Measurements from ENCODE around the gene CDH4.

CDH4 gene

DNA sequence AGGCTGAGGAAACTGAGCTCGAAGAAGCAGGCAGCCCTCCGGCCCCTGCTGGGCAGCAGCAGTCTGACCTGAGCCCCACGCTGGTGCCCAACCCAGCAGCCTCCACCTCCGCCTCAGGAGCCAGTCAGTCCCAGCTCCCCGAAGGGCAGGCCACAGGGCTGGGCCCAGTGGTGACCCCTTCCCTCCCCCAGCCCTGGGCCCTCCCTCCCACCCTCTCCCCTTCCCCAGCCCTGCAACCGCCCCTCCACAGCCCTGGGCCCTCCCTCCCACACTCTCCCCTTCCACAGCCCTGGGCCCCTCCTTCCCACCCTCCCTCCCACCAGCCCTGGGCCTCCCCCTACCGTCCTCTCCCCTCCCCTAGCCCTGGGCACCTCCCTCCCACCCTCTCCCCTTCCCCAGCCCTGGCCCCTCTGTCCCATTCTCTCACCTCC, 698.6 kb downstream of the CDH4 start:
- TF ChIP-seq CTCF (IDR thresholded peaks at IDR 0.05; ENCODE audit: extremely low read depth, missing control alignments) = no peak
- DNase-seq (ENCODE audit: low spot score) = no peak

DNA sequence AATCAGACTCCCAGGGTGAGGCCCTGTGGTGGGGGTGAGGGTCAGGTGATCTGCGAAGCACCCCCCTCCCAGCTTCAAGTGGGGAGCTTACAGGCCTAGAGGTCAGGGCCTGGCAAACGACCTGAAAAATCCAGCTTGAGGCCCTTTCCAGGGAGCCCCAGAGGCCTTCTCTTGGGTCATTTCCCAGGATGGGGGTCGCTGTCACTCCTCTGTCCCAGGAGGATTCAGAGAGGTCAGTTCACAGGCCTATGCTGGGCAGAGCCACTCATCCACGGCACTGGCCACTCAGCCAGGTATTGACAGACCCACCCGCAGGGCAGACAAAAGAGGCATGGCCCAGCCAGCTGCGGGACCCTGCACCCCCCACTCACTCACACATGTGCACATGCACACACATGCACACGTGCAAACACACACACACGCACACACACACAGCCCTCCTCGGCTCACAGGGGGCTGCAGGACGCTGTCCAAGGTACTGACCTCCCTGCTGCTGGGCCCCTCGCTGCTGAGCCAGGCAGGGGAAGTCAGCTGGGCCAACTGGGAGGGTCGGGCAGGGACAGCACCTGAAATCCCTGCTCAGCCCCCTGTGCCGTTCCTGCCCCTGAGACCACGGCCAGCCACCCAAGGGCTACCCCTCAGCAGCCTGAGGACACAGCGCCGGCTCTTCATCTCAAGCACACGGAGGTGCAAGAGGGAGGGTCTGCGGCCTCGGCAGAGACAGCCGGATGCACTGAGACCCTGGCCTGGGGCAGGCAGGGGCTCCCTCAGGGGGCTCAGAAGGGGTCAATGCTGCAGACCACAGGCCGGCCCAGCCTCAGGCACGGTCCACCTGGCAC, 699.9 kb downstream of the CDH4 start:
- TF ChIP-seq CTCF (IDR thresholded peaks at IDR 0.05; ENCODE audit: extremely low read depth, missing control alignments) = no peak
- DNase-seq (ENCODE audit: low spot score) = no peak

- DNase-seq (ENCODE audit: low spot score) = no peak
- TF ChIP-seq CTCF (IDR thresholded peaks at IDR 0.05; ENCODE audit: extremely low read depth, missing control alignments) = no peak
Observed at GRCh38 chr20:61953037-61954021, 701.3 kb downstream of the CDH4 start.

DNA sequence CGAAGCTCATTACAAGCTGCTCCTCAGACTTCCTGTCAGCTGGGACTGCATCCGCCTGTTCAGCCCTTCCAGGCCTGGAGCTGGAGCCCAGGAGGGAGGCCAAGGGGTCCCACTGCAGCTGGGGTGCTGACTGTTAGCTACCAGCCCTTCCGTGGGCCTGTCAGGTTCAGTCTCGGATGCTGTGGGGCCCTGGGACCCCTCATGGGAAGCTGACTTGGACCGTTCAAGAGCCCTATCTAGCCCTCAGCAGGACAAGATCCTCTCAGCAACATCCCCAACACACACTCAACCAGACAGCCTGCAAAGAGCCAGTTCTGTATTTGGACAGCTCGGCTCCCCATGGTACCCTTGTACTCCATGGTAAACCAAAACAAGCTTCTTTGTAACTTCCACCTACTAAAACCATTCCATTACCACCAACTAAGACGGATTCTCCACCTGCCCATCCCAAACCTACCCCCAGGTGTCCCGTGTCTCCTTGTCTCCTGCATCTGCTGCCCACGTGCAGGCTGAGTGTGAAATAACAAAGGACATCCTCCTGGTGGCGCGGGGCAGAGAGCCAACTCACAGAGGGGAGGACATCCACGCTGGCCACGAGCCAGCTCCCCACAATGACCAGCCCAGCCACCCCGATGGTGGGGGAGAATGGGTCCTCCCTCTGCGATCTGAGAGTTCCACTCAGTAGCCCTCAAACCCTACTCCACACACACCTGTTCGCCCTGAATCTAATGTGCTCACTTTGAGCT, 702.4 kb downstream of the CDH4 start:
- no peak for DNase-seq (ENCODE audit: low spot score)
- TF ChIP-seq CTCF (IDR thresholded peaks at IDR 0.05; ENCODE audit: extremely low read depth, missing control alignments) = no peak

DNA sequence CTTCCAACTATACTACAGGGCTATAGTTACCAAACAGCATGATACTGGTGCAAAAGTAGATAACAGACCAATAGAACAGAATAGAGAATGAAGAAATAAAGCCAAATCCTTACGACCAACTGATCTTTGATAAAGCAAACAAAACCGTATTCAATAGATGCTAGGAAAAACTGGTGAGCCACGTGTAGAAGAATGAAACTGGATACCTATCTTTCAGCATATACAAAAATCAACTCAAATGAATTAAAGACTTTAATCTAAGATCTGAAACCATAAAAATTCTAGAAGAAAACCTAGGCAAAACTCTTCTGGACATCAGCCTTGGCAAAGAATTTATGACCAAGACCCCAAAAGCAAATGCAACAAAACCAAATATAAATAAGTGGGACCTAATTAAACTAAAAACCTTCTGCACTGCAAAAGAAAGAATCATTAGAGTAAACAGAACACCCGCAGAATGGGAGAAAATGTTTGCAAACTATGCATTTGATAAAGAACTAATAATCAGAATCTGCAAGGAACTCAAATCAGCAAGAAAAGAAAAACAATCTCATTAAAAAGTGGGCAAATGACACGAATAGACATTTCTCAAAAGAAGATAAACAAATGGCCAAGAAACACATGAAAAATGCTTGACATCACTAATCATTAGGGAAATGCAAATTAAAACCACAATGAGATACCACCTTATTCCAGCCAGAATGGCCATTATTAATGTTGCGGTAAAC, 703.8 kb downstream of the CDH4 start:
- TF ChIP-seq CTCF (IDR thresholded peaks at IDR 0.05; ENCODE audit: extremely low read depth, missing control alignments) = no peak
- DNase-seq (ENCODE audit: low spot score) = no peak

- no peak for TF ChIP-seq CTCF (IDR thresholded peaks at IDR 0.05; ENCODE audit: extremely low read depth, missing control alignments)
- no peak for DNase-seq (ENCODE audit: low spot score)
Observed at GRCh38 chr20:61956396-61957342, 704.6 kb downstream of the CDH4 start.

Data from GM20000 (cell line).